H9 (cell line): Measurements from ENCODE around the gene BACH2. TPM values are rescaled to one million over a fixed set of nuclear protein-coding genes. Genes with fewer than 3 reads are reported as not detected.

Experiments
- DNase-seq: peaks from one replicate; pipeline ENCODE4 v3.0.0-alpha.2; 2017
- H2AFZ ChIP-seq: one replicate; pipeline ENCODE4 v1.6.1; 2013; ENCODE audit warnings: mild to moderate bottlenecking, low read length, control low read depth, moderate library complexity
- H2AK5ac ChIP-seq: 2 replicates; pipeline ENCODE4 v1.6.1; 2013; ENCODE audit warnings: low read length, control low read depth, mixed read lengths; ENCODE audit not compliant: insufficient read length
- H2BK120ac ChIP-seq: one replicate; pipeline ENCODE4 v1.6.1; 2013; ENCODE audit warnings: low read depth, mild to moderate bottlenecking, low read length, control low read depth, inconsistent platforms; ENCODE audit not compliant: poor library complexity, severe bottlenecking
- H2BK12ac ChIP-seq: 2 replicates; pipeline ENCODE4 v1.6.1; 2013; ENCODE audit warnings: low read length, control low read depth, mixed read lengths, low read depth; ENCODE audit not compliant: insufficient read length
- H2BK15ac ChIP-seq: 2 replicates; pipeline ENCODE4 v1.6.1; 2013; ENCODE audit warnings: low read depth, low read length, control low read depth
- H2BK20ac ChIP-seq: one replicate; pipeline ENCODE4 v1.6.1; 2013; ENCODE audit warnings: low read depth, mild to moderate bottlenecking, low read length, control low read depth, inconsistent platforms; ENCODE audit not compliant: poor library complexity, severe bottlenecking
- H2BK5ac ChIP-seq: 2 replicates; pipeline ENCODE4 v1.6.1; 2013; ENCODE audit warnings: low read length, control low read depth, mixed read lengths; ENCODE audit not compliant: insufficient read length
- H3K14ac ChIP-seq: 2 replicates; pipeline ENCODE4 v1.6.1; 2013; ENCODE audit warnings: low read length, control low read depth; ENCODE audit not compliant: insufficient read depth
- H3K18ac ChIP-seq: 2 replicates; pipeline ENCODE4 v1.6.1; 2013; ENCODE audit warnings: low read depth, mild to moderate bottlenecking, mixed read lengths, low read length, control low read depth; ENCODE audit not compliant: insufficient read length
- H3K23ac ChIP-seq: 2 replicates; pipeline ENCODE4 v1.6.1; 2013; ENCODE audit warnings: low read length, control low read depth, mixed read lengths, low read depth; ENCODE audit not compliant: insufficient read length
- H3K23me2 ChIP-seq: 2 replicates; pipeline ENCODE4 v1.6.1; 2013; ENCODE audit warnings: low read depth, mild to moderate bottlenecking, mixed read lengths, low read length, control low read depth; ENCODE audit not compliant: insufficient read length, poor library complexity, severe bottlenecking
- H3K27ac ChIP-seq: 2 replicates; pipeline ENCODE4 v1.5.1; 2013; ENCODE audit warnings: low read length, control low read depth, mixed read lengths, low read depth; ENCODE audit not compliant: insufficient read length
- H3K27me3 ChIP-seq: 2 replicates; pipeline ENCODE4 v1.6.1; 2013; ENCODE audit warnings: low read length, control low read depth, inconsistent platforms; ENCODE audit not compliant: insufficient read depth
- H3K4ac ChIP-seq: 2 replicates; pipeline ENCODE4 v1.6.1; 2013; ENCODE audit warnings: low read depth, mild to moderate bottlenecking, control low read depth, inconsistent platforms, low read length, moderate library complexity
- H3K4me1 ChIP-seq: 2 replicates; pipeline ENCODE4 v1.6.1; 2013; ENCODE audit warnings: low read length, control low read depth, inconsistent platforms; ENCODE audit not compliant: insufficient read depth
- H3K4me2 ChIP-seq: 2 replicates; pipeline ENCODE4 v1.6.1; 2013; ENCODE audit warnings: low read length, control low read depth, mixed read lengths; ENCODE audit not compliant: insufficient read length, insufficient read depth
- H3K56ac ChIP-seq: 2 replicates; pipeline ENCODE4 v1.6.1; 2013; ENCODE audit warnings: low read depth, mild to moderate bottlenecking, mixed read lengths, low read length, control low read depth; ENCODE audit not compliant: insufficient read length
- H3K79me1 ChIP-seq: 2 replicates; pipeline ENCODE4 v1.6.1; 2013; ENCODE audit warnings: low read depth, mild to moderate bottlenecking, moderate library complexity, low read length, control low read depth, inconsistent platforms; ENCODE audit not compliant: insufficient read depth, poor library complexity, severe bottlenecking
- H3K79me2 ChIP-seq: 2 replicates; pipeline ENCODE4 v1.6.1; 2013; ENCODE audit warnings: low read length, control low read depth, inconsistent platforms; ENCODE audit not compliant: insufficient read depth
- H3K9ac ChIP-seq: 2 replicates; pipeline ENCODE4 v1.6.1; 2013; ENCODE audit warnings: low read length, control low read depth, mixed read lengths; ENCODE audit not compliant: insufficient read length; ENCODE audit errors: extremely low read depth
- H3K9me3 ChIP-seq: one replicate; pipeline ENCODE4 v1.6.1; 2013; ENCODE audit warnings: low read depth, low read length, inconsistent platforms; ENCODE audit not compliant: control insufficient read depth
- H3T11ph ChIP-seq: one replicate; pipeline ENCODE4 v1.6.1; 2013; ENCODE audit warnings: mild to moderate bottlenecking, low read length, control low read depth, inconsistent platforms
- H4K20me1 ChIP-seq: one replicate; pipeline ENCODE4 v1.6.1; 2013; ENCODE audit not compliant: control insufficient read depth, insufficient read length, insufficient read depth
- H4K5ac ChIP-seq: 2 replicates; pipeline ENCODE4 v1.6.1; 2013; ENCODE audit warnings: low read depth, mild to moderate bottlenecking, mixed read lengths, low read length, control low read depth; ENCODE audit not compliant: insufficient read length
- H4K8ac ChIP-seq: replicated peaks from 2 replicates; pipeline ENCODE4 v1.6.1; 2013; ENCODE audit warnings: low read length, control low read depth, mixed read lengths, low read depth; ENCODE audit not compliant: insufficient read length
- H4K91ac ChIP-seq: 2 replicates; pipeline ENCODE4 v1.6.1; 2013; ENCODE audit warnings: low read depth, mild to moderate bottlenecking, moderate library complexity, mixed read lengths, low read length, control low read depth; ENCODE audit not compliant: insufficient read length
- H3K27ac Mint-ChIP-seq, 3 experiments: 2 replicates in 2 of 3; 3 replicates in 1 of 3; pipeline ENCODE4 v1.8.0; 2020 to 2021; ENCODE audit warnings: mixed read lengths in 3 of 3, mild to moderate bottlenecking in 1 of 3, moderate library complexity in 1 of 3
- H3K27me3 Mint-ChIP-seq: 2 replicates; pipeline ENCODE4 v1.8.0; 2021; ENCODE audit warnings: low read depth, mild to moderate bottlenecking, moderate library complexity, mixed read lengths
- H3K36me3 Mint-ChIP-seq, 3 experiments: 2 replicates in 2 of 3; 3 replicates in 1 of 3; pipeline ENCODE4 v1.8.0; 2020 to 2021; ENCODE audit warnings: low read depth in 3 of 3, mixed read lengths in 3 of 3; ENCODE audit not compliant: insufficient read depth in 1 of 3
- H3K4me1 Mint-ChIP-seq, 2 experiments: 2 replicates each; pipeline ENCODE4 v1.8.0; 2020; ENCODE audit warnings: mixed read lengths in 2 of 2
- H3K4me3 Mint-ChIP-seq, 2 experiments: 2 replicates in 1 of 2; 3 replicates in 1 of 2; pipeline ENCODE4 v1.8.0; 2020 to 2021; ENCODE audit warnings: mild to moderate bottlenecking in 2 of 2, mixed read lengths in 2 of 2, moderate library complexity in 1 of 2
- H3K9me3 Mint-ChIP-seq, 2 experiments: 2 replicates in 1 of 2; 3 replicates in 1 of 2; pipeline ENCODE4 v1.8.0; 2020; ENCODE audit warnings: mild to moderate bottlenecking in 2 of 2, mixed read lengths in 2 of 2, moderate library complexity in 1 of 2
- WGBS: extraction: QIAGEN DNeasy Blood & Tissue Kit; methylation state at CpG from one replicate; pipeline ENCODE4 v1.1.7; 2013; ENCODE audit warnings: missing lambda C conversion rate, low lambda C conversion rate, mixed read lengths; ENCODE audit not compliant: insufficient read length; ENCODE audit errors: extremely low coverage; 5-methylcytosine and 5-hydroxymethylcytosine counted together
- total RNA-seq: library from RNA; stranded (reverse); gene quantifications from 2 replicates; pipeline ENCODE4 v1.2.1, GENCODE V29; 2021
- TF ChIP-seq, protein P1 (sequence below): fragments of 200-600 bp; sonication (generic); conservative IDR thresholded peaks from 3 replicates; pipeline ENCODE4 v1.8.0; 2021; ENCODE audit warnings: antibody characterized with exemption, mild to moderate bottlenecking

Gene BACH2
- total RNA-seq, 1 experiment from 2014 or later: 2.0 TPM

DNA sequence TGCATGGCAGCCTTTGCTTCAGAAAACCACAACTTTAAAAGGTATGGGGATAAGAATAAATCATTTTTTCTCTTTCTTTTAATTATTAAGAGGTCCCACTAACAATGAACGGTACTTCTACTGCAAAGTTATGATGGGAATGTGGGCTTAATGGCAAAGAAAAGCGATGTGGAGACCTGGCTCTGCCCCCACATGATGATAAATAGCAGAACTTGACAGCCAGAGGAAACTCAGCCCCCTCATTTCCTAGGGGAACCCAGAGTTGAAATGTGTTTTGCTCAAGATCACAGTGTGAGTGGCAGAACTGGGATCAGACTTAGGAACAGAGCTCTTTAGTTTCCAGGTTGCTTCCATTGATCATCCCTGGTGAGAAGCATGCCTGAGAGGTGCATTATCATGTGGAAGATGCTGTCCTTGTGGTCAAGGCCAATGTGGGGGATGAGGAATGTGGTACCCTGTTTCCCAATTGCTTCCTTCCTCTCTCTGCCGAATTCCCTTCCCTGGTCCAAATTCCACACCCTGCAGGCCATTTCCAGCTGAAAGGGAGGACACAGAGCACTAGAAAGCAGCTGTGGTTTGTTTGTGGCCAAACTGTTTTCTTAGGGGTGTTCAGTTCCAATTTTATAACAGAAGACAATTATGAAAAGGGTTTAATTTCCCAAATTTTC is 66.0 kb downstream of the BACH2 start:
- Histone ChIP-seq H3K23ac (no peak overlapping the region), H2BK5ac (no peak overlapping the region), H2BK12ac (no peak overlapping the region), H3K14ac (no peak overlapping the region), H2BK120ac (no peak overlapping the region), H3K27me3 (no peaks in the 10 kb centered on the region), H3K9me3 (no peaks in the 10 kb centered on the region), H3K18ac (no peak overlapping the region), H3K23me2 (no peaks in the 10 kb centered on the region), H4K91ac (no peak overlapping the region), H3K79me2 (no peaks in the 10 kb centered on the region), H3K4ac (no peak overlapping the region), H3K4me1 (peaks cover 3% of the 10 kb centered on the region; the same call in 1 of the 2 replicates), H3K56ac (no peak overlapping the region), H3K27ac (no peak overlapping the region), H2BK20ac (no peak overlapping the region), H2BK15ac (no peak overlapping the region), H2AK5ac (no peak overlapping the region), H2AFZ (no peak overlapping the region), H4K5ac (no peak overlapping the region), H3K4me2 (no peak overlapping the region), H3K79me1 (no peaks in the 10 kb centered on the region), H4K20me1 (no peaks in the 10 kb centered on the region), H3K9ac (no peak overlapping the region), H3T11ph (no peak overlapping the region), H4K8ac (no peak overlapping the region)
- H3K9me3 Mint-ChIP-seq: no peaks in the 10 kb centered on the region
- H3K4me1 Mint-ChIP-seq: peaks cover 9 to 13% of the 10 kb centered on the region in 2 experiments
- H3K27me3 Mint-ChIP-seq: no peaks in the 10 kb centered on the region
- WGBS: no CpG with 5 or more reads among the region's 3 CpGs
- no peak overlapping the region for H3K4me3 Mint-ChIP-seq
- no peak overlapping the region for H3K27ac Mint-ChIP-seq
- TF ChIP-seq, protein P1, sequence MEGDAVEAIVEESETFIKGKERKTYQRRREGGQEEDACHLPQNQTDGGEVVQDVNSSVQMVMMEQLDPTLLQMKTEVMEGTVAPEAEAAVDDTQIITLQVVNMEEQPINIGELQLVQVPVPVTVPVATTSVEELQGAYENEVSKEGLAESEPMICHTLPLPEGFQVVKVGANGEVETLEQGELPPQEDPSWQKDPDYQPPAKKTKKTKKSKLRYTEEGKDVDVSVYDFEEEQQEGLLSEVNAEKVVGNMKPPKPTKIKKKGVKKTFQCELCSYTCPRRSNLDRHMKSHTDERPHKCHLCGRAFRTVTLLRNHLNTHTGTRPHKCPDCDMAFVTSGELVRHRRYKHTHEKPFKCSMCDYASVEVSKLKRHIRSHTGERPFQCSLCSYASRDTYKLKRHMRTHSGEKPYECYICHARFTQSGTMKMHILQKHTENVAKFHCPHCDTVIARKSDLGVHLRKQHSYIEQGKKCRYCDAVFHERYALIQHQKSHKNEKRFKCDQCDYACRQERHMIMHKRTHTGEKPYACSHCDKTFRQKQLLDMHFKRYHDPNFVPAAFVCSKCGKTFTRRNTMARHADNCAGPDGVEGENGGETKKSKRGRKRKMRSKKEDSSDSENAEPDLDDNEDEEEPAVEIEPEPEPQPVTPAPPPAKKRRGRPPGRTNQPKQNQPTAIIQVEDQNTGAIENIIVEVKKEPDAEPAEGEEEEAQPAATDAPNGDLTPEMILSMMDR: no peak
- no peak for DNase-seq
- no peaks in the 10 kb centered on the region; a peak in 1 of 7 replicates for H3K36me3 Mint-ChIP-seq
